Left renal pelvis (tissue), 4 donors: ENCODE measurements around the gene MACF1. TPM values are rescaled to one million over a fixed set of nuclear protein-coding genes. Genes with fewer than 3 reads are reported as not detected.
"Not testable (repeated sequence)": the region's sequence is repeated elsewhere in the genome, so short reads cannot be mapped to it uniquely, and the experiment has no call there.

Experiments used
- DNase-seq, 4 donors: peaks; one replicate each; pipeline ENCODE4 v3.0.0-alpha.2; 2013; ENCODE audit warnings: low read depth in 4 of 4, low spot score in 3 of 4
- polyA plus RNA-seq, 4 donors: library from polyadenylated mRNA; unstranded; fragments of 120-200 nt; gene quantifications; one replicate each; pipeline ENCODE4 v1.2.1, GENCODE V29; 2013; ENCODE audit not compliant: insufficient read length in 4 of 4

Gene MACF1
- polyA plus RNA-seq, 4 donors: 202 to 261 (median 253) TPM

DNA sequence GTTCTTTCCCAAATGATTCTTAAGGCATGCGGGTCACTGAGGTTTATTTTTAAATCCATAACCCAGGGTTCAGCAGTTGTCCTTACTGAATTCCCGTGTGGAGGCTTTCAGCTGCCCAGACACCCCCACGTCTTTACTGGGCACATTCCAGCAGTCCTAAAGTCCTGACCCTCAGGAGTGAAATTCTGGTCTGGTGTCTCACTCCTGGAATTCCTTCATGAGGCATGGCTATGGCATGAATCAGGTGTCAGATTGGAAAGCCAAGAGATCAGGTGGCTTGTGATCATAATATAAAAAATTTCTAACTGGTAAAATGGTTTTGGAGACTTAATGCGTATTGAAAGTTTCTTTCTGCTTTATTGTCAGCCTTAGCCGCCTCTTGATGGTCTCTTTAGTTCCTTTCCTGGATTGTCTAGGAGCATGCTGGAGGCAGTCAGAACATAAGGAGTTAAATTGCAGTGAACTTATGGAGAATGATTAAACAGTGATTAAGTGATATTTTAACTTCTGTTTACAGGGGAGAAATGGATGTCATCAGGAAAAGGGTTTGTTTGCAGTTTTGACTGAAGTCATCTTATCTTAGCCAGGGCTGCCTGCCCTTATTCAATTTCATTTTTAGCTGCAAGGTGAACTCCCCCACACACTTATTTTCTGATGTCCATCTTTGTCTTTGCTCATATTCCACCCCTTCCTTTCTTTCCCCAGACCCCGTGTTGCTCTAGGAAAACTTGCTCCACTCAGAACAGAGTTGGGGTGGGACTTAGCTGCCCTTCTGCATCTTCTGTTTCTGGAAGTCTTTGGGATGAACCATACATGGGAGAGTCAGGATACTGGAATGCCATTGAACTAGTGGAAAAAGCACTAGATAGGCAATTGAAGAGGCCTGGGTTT is 25.7 kb upstream of the MACF1 start:
- DNase-seq: no peak

GRCh38 chr1:39181311-39181710 is 23.2 kb upstream of the MACF1 start:
- DNase-seq: no peak

DNA sequence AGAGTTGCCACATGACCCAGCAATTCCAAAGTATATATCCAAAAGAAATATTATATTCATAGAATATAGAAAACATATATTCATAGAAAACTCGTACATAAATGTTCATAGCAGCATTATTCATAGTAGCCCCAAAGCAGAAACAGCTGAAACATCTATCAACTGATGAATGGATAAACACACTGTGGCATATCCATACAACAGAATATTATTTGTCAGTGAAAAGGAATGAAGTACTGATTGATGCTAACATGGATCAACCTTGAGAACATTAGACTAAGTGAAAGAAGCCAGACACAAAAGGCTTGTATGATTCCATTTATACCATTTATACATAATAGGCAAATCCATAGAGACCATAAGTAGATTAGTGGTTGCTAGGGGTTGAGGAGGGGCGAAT is 21.7 kb upstream of the MACF1 start:
- DNase-seq: no peak

GRCh38 chr1:39183503-39184353 is 20.8 kb upstream of the MACF1 start:
- no peak for DNase-seq

DNA sequence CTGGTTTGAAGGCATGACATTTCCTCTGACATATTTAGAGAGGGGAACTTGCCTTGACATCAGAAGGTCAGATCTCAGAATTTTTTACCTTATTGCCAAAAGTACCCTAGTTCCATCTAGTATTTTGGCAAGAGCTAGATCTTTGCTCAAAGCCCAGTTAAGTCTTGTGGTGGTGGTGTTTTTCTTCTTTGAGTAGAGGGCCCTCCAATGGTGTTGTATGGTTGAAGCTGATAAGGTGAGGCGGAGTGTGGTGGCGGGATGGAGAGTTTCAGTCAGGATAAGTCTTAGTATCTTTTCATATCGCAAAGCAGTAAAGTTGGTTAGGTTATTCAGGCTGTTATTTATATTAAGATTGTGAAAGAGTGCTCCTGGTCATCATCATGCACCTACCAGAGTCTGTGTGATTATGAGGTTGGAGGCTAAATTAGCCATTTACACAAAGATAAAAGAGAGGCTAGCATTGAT is 20.1 kb upstream of the MACF1 start:
- DNase-seq: no peak

- no peak for DNase-seq
These were observed 17.0 kb upstream of the MACF1 start for GRCh38 chr1:39187275-39188046.

- no peak for DNase-seq
These were observed 14.9 kb upstream of the MACF1 start for GRCh38 chr1:39189592-39190041.

- no peak for DNase-seq
These were observed 14.4 kb upstream of the MACF1 start for GRCh38 chr1:39190096-39190495.

- DNase-seq: no peak
These were observed 10.0 kb upstream of the MACF1 start for GRCh38 chr1:39194398-39195051.

- DNase-seq: no peak
These were observed 9.1 kb upstream of the MACF1 start for GRCh38 chr1:39195166-39196111.

DNA sequence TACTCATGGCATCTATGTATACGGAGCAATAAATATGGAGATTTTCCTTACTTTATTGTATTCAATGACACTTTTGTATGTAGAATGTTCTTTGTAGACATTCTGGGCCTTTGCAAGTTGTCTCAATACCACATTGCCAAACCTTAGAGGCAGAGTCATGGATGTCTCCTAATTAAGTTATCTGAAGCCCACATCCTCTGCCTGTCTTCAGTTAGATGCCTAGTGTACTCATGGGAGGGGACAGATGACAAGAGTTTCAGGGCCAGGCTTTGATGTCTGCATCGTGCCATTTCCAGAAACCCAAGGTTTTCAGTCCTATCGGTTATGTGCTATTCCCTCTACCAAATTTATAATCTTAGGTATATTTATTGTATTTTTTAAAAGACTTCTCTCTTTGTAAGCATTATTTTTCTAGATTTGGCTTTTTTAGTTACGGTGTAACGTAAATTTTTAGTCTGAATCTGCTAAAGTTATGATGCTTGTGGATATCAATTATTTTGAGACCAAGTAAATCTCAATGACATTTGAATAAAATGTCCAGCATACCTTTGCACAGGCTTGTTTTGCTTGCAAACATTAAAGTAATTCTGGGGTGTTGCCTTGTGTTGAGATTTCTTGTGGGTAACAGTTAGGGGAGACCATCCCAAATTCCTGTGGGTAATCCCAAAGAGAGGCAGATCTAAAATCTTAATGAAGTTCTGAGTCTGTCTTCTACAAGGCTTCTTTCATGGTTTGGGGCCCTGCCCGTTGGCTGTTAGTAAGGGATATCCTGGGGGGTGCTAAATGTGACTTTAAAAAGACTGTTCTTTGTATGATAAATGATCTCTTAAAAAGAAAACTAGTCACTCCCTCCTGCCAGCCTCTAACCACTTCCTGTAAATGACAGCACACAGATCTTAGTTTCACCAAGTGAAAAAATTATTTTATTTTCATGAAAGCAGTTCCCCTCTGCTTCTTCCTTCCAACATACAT is 8.0 kb upstream of the MACF1 start:
- no peak for DNase-seq

DNA sequence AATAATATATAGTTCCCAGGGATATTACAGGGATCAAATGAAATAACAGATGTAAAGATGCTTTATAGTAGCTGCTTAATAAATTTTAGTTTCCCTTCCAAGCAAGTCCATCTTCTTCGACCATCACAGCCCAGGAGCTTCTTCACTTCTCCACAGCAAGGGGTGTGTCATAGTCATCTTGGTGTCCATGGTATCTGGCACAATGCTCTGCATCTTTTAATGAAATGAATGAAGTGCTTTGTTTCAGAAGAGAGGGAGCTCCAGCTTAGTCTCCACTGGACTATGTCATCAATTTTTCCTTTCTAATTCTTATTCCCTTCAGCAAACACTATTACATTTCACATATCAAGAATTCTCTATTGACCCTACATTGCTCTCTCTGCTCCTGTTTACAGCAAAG is 4.9 kb upstream of the MACF1 start:
- no peak for DNase-seq

DNA sequence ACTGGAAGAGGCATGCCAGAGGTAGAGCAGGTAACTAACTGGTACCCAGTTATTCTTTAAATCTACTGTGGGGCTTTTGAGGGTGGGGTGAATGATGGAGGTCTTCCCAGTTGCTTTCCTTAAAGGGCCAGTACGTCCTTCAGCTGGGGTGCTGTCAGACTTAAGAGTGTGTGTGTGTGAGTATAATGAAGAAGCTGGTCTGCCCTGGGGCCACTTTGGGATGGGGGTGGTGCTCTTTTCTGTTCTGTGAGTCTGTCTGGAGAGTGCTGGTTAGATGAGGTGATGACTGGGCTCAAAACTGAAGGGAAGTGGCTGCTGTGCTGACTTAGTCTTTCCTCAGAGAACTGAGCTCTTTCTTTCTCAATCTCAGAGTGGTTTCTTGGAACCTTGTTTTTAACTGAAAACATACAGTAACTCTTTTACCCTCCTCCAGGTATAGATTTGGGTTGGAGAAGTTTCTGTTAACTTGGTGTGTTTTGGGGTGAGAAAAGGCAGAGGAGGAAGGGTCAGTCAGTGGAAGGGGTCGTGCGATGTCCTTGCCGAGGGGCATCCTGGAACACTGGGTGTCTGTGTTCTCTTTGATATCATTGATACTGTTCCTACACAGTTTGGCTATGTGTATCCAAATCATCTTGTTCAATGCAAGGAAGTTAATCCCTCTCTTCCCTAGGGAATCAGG is 746 bp downstream of the MACF1 start:
- no peak for DNase-seq

GRCh38 chr1:39205781-39206464 is 1.4 kb downstream of the MACF1 start:
- DNase-seq: no peak

DNA sequence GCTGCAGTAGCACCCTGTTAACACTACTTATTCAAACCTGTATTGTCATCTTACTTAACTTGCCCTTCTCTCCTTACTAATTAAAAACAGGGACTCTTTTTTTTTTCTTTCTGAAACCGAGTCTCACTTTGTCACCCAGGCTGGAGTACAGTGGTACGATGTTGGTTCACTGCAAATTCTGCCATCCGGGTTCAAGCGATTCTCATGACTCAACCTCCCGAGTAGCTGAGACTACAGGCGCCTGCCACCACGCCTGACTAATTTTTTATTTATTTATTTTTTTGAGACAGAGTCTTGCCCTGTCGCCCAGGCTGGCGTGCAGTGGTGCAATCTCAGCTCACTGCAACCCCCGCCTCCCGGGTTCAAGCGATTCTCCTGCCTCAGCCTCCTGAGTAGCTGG is 3.9 kb downstream of the MACF1 start:
- not testable (repeated sequence) for DNase-seq

DNA sequence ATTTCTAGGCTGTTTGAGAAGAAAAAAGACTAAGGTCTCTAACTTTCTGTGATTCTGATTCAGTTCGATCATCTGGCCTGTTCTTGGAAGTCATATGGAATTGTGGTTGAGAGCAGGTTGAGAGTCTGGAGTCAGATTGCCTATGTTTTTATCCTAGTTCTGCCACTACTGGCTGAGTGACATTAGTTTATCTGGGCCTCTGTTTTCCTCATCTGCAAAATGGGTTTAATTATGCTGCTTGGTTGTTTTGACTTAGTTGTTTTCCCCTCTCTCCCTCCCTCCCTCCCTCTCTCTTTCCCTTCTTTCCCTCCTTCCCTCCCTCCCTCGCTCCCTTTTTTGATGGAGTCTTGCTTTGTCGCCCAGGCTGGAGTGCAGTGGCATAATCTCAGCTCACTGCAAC is 6.2 kb downstream of the MACF1 start:
- no peak for DNase-seq

GRCh38 chr1:39212499-39212898 is 8.0 kb downstream of the MACF1 start:
- no peak for DNase-seq
